Stimulated activated CD8-positive, alpha-beta memory T cell treated with anti-CD3 and anti-CD28 coated beads, Interleukin-4, amount 100 ng/mL, for 4 hours (primary cell): ENCODE measurements around the gene PRKCZ.
A peak's percentile ranks its signal among the peaks of the same experiment; 100 is the strongest.

Experiments
- DNase-seq, 2 donors: peaks; one replicate each; pipeline ENCODE4 v3.0.0-alpha.2; 2020; ENCODE audit warnings: low read depth in 2 of 2, low spot score in 1 of 2

Gene PRKCZ

GRCh38 chr1:2024887-2025286 is 25.3 kb upstream of the PRKCZ start:
- DNase-seq = no peak

DNA sequence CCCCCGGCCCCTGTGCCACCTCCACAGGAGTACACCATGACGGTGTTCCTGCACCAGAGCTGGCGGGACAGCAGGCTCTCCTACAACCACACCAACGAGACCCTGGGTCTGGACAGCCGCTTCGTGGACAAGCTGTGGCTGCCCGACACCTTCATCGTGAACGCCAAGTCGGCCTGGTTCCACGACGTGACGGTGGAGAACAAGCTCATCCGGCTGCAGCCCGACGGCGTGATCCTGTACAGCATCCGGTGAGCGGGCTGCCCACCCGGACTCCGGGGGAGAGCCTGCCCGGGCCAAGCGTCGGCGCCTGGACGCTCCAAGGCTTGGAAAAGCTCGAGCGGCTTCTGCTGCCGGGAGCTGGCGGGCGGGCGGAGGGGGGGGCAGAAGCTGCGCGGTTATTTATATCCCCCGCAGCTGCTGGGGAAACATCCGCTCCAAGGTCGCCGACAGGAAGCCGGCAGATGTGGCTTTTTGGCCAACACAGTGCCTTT is 24.7 kb upstream of the PRKCZ start:
- DNase-seq = no peak

DNA sequence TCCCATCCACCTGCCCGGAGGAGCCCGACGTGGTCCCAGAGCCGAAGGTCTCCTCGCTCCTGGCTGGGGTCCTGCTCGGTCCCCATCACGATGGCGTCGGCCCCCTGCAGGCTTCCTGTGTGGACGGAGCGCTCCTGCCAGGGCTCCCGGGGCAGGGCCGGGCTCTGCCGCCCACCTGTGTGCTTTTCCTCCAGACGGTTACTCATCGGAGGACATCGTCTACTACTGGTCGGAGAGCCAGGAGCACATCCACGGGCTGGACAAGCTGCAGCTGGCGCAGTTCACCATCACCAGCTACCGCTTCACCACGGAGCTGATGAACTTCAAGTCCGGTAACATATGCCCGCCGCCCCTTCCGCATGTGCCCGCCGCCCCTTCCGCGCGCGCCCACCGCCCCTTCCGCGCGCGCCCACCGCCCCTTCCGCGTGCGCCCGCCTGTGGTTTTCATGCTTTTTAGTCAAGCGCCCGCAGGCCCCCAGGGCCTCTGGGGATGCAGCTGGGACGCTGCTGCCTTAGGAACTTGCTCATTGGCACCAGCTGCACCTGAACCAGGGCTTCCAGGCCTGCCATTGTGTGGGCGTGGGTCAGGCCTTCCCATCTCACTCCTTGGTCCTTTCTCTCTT is 22.1 kb upstream of the PRKCZ start:
- DNase-seq = no peak

DNA sequence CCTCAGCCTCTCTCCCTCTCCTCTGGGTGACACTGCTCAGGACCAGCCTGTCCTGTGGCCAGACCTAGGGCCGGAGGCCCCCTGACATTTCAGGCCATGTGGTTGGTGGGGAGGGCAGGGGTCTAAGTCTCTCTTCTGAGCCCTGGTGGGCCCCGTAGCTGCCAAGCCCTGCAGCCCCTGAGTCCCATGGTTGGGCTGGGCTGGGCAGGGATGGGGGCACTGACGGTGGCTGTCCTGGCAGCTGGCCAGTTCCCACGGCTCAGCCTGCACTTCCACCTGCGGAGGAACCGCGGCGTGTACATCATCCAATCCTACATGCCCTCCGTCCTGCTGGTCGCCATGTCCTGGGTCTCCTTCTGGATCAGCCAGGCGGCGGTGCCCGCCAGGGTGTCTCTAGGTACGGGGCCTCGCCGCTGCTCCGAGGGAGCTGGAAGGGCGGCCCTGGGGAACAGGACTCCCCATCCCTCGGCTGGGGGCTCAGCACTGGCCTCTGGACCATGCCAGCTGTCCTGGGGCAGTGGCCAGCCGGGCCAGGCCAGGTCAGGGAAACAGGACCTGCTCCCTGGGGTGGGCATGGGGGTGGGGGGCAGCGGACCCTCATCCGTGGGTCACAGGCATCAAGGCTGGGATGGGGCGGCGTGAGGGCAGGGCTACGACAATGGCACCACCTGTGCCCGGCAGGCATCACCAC is 21.2 kb upstream of the PRKCZ start:
- DNase-seq = no peak

DNA sequence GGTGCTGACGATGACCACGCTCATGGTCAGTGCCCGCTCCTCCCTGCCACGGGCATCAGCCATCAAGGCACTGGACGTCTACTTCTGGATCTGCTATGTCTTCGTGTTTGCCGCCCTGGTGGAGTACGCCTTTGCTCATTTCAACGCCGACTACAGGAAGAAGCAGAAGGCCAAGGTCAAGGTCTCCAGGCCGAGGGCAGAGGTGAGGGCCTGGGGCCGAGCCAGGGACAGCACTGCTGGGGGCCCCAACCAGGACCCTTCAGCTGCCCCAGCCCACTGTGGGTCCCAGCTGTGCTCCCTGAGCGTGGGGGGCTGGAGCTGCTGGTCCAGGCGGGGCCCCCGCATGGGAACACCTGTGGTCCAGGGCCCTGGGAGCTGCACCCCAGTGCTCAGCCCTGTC is 20.6 kb upstream of the PRKCZ start:
- DNase-seq = no peak

- DNase-seq = no peak
Measured at GRCh38 chr1:2030076-2030871, 19.9 kb upstream of the PRKCZ start.

- DNase-seq = no peak
Measured at GRCh38 chr1:2031546-2032540, 18.4 kb upstream of the PRKCZ start.

DNA sequence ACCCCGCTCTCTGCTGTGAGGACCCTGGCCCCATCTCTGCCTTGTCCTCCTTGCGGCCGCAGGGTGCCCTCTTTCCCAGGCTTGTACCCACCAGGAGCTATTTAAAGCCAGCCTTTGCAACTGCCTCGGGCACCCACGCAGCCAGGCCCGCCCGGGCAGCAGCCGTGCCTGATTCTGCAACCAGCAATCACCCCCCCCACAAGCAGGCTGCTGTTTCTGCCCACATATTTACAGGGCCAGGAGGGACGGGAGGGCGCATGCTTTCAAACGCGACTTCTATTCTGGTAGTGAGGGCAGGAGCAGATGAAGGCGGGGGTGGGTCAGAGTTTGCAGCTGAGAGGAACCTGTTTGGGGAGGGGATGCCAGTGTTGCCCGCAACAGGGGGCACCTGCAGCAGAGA is 17.5 kb upstream of the PRKCZ start:
- DNase-seq = no peak

- no peak for DNase-seq
Measured at GRCh38 chr1:2033165-2033564, 17.0 kb upstream of the PRKCZ start.

GRCh38 chr1:2036287-2036686 is 13.9 kb upstream of the PRKCZ start:
- DNase-seq = no peak

DNA sequence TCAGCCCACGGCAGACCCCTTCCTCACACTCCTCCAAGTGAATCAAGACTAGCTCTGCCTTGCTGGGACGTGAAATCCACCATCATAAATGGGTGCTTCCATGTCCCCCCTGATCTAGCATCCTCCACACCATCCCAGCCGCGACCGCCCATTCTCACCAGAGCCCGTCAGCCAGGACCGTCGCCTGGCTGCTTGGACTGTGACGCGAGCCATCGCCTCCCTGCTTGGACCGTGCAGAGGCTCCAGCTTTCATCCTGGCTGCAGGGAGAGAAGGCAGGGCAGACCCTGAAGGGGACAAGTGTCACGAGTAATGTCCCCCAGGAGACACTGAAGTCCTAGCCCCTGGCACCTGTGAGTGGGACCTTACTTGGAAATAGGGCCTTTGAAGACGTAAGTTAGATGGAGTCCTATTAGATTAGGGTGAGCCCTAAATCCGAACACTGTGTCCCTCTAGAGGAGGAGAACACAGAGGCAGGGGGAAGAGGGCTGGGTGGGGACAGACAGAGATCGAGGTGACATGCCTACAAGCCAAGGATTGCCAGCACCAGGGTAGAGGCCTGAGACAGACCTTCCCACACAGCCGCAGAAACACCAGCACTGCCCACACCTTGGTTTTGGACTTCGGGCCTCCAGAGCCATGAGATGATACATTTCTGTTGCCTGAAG is 12.8 kb upstream of the PRKCZ start:
- DNase-seq = no peak

DNA sequence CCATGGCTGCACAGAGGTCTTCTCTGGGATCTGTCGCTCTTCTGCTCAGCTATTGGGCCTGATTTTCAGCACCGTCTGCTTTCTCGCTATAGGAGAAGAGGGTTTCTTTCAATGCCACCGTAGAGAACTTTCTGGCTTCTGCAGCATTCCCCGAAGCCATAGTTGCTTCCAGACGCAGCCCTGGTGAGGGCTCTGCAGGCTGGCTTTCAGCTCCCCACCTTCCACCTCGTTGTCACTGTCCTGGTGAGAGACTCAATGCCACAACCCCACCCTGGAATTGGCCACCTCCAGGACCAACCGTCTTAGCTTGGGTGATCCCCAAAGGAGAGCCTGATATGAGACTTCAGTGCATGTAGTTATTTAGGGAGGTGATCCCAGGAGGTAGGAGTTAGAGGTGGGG is 12.0 kb upstream of the PRKCZ start:
- no peak for DNase-seq

GRCh38 chr1:2039251-2039650 is 11.0 kb upstream of the PRKCZ start:
- DNase-seq = no peak

DNA sequence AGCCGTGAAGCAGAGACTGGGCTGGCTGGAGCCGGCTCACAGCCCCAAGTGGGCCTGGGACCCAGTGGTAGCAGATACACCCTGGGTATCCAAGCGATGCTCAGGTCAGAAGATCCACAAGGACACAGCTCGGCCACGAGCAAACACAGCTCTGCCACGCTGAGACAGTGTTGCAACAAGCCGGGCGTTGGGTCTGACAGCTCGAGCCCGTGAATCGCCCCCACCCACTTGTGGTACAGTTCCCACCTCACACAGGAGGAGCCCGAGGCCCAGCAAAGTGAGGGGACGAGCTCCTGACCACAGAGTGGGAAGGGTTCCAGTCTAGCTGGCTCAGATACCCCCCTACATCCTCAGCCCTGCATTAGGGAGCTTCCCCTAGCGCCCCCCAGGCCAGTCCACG is 8.9 kb upstream of the PRKCZ start:
- no peak for DNase-seq

GRCh38 chr1:2041887-2042286 is 8.3 kb upstream of the PRKCZ start:
- DNase-seq = no peak

DNA sequence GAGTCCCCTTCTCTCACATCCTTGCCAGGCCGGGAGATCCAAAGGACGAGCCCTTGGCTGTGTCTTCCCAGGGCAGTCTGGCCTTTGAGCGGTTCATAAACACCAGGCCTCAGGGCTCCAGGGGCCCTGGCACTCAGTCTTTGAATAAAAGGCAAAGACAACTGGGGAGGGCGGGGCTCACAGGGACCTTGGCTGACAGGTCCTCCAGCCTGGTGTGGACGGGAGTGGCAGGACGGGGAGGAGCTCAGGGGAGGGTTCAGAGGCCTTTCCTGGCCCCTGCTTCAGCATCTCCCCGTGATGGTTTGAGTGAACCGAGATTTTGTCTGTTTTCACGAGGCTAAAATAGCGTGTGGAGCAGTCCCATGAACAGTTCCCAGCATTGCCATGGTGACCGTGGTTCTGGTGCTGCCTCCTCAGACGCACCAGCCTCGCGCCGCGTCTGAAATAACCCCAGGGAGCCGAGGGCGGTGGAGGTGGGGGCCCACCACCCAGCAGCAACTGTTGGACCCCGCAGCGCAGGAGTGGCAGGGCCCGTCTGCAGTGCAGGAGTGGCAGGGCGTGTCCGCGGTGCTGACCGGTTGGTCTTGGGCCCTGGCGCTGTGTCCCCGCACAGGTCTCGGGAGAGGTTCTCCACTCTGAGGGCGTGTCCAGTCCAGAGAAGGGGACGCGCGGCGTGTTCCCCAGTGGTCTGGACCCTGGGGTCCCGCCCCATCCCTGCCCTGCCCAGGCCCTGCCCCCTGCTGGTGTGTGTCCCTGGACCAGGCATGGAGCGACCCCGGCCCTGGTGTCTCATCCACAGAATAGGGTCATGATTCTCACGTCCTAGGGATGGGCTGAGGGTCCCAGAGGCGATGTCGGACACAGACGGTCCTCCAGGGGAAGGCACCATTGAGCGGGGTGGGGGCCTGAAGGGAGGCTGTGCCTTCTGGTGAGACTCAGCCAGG is 7.1 kb upstream of the PRKCZ start:
- DNase-seq = no peak

DNA sequence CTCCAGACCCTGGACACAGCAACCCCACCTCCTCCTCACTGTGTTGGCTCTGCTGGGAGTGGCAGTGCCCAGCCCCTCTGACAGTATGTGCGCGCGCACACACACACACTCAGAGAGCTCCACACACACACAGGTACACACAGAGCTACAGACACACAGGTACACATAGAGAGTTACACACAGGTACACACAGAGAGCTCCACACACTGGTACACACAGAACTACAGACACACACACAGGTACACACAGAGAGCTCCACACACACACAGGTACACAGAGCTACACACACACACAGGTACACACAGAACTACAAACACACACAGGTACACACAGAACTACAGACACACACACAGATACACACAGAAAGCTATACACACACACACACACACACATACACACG is 6.3 kb upstream of the PRKCZ start:
- DNase-seq = no peak

GRCh38 chr1:2044510-2045319 is 5.5 kb upstream of the PRKCZ start:
- DNase-seq = peak; percentile 55 to 57
